Cerebellar cortex (tissue), 1 donor: ENCODE results near the gene ARHGDIG.
"Not testable (repeated sequence)": the region's sequence is repeated elsewhere in the genome, so short reads cannot be mapped to it uniquely, and the experiment has no call there.

ENCODE experiments used
- DNase-seq: peaks from one replicate; pipeline ENCODE4 v3.0.0-alpha.2; 2015; ENCODE audit warnings: low spot score

ARHGDIG gene

DNA sequence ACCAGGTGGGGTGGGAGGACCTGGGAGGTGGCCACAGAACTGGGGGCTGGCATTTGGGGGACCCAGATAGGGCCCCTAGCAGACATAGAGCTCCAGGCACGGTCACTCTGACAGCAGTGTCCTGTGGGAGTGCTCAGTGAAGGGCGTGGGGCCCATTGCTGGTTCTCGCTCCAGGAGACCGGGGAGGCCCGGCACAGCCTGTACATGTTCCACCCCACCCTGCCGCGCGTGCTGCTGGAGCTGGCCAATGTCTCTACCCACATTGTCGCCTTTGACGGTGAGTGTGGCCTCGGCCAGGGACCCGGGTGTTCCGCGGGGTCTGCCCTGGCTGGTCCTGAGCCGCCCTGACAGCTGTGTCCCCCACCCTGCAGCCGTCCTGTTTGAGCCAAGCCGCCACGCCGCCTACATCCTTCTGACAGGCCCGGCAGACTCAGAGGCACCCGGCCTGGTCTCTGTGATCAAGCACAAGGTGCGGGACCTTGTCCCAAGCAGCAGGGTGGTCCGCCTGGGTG lies 15.9 kb upstream of the ARHGDIG start:
- DNase-seq: no peak

DNA sequence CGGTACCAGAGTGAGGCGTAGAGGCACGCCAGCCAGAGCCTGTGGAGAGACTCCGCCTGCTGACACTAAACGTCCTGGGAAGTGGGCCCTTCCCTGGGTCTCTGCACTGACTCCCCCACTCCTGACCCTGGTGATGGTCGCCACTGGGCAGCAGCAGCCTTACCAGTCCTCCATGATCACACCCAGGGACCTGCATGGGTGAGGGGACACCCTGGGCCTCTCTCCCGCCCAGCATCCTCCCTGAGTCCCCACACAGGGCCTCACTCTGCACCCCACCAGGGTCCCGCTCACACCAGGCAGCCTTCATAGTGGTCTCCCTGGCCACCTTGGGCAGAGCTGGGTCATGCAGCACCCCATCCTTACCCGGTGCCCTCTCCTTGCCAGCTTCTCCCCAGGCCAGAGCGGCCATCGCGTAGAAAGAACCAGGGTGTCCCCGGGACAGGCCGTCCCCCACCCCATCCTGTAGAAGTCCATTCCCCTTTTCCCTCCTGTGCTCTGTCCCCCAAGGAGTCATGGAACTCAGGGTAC lies 15.3 kb upstream of the ARHGDIG start:
- no peak for DNase-seq

DNA sequence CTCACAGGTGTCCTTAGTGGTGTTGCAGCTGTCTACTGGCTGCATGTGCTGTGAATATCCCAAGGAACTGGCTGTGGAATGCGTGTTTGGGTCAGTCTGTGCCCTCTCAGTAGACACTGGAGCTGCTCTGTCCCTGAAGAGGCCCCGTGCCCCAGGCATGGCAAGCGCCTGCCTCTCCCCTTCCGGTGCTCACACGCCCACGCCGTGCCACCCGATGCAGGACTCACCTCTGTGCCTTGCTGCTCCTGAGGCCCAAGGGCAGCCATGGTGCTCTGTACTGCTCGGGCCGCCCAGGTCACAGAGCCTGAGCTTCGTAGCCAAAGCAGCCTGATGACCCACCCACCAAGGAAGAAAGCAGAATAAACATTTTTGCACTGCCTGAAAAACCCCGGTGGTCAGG lies 14.7 kb upstream of the ARHGDIG start:
- no peak for DNase-seq

DNA sequence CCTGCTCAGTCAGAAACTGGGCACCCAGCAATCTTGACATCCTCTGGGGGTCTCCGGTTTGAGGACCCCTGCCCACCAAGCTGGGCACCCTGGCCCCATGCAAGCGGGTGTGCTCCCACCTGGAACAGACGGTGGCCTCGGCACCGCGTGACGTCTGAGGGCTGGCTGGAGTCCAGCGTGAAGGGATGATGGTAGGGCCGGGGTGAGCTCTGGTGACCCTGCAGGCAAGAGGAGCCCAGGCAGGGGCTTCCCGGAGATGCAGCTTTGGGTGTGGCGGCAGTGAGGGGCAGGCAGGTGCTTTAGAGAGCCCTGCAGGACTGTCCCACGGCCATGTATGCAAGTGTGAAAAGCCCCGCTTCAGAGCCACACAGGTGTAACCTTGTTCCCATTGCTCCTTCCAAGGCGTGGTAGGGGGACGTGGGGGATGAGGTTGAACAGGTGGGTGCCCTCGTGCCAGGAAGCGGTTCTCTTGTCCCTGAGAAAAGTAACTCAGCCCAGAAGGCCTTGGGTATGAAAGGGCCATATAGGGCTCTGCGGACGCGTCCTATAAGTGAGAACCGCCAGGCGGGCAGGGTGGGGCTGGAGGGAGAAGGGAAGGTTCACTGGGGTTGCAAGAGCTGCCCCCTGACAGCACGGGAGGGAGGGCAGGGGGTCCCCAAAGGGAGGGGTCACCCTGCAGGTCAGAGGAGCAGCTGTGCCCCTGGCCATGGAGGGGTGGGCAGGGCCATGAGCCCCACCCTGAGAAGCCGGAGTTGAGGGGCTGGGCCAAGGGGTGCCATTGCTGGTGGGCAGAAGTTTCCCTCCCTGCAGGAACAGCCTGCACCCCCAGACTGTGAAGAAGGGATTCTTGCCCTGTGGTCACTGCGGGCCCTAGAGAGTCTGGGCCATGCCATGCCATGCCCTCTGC lies 13.9 kb upstream of the ARHGDIG start:
- DNase-seq: no peak

- not testable (repeated sequence) for DNase-seq
Observed at GRCh38 chr16:267562-267961, 12.8 kb upstream of the ARHGDIG start.

DNA sequence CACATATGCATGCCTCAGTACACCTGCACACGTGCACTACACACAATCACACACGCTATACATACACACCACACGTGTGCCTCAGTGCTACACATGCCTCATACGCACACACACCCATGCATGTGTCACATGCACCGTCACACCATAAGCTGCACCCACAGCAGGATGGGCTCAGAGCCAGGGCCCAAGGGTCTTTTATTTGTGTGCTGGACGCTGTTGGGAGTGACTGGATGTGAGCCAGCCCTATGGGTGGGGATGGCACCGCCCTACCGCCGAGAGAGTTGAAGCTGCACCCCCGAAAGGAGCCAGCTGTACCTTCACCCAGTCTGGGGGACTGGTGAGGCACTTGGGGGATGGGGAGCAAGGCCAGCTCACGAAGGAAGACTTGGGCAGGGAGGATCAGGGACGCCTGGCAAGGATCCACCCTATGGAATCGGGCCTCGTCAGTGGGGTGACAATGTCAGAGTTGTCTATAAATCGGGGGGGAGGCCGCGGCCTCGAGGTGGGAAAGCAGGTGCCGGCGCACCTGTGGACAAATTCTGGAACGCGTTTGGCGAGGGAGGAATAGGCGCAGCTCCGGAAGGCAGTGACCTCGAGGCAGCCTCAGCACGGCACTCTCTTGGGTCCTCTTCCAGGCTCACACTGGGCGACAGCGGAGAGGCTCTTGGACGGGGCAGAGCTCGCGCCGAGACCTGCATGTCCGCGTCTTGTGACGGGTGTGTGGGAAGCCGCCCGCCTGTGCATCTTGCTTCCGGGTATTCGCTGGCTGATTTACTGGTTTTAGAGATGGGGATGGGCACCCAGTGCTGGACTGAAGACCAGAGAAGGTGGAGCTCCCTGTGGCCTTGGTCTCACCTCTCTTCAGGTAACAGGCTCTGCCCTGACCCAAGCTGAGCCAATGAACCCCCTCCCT lies 12.0 kb upstream of the ARHGDIG start:
- no peak for DNase-seq

- no peak for DNase-seq
Observed at GRCh38 chr16:269061-269796, 11.2 kb upstream of the ARHGDIG start.

DNA sequence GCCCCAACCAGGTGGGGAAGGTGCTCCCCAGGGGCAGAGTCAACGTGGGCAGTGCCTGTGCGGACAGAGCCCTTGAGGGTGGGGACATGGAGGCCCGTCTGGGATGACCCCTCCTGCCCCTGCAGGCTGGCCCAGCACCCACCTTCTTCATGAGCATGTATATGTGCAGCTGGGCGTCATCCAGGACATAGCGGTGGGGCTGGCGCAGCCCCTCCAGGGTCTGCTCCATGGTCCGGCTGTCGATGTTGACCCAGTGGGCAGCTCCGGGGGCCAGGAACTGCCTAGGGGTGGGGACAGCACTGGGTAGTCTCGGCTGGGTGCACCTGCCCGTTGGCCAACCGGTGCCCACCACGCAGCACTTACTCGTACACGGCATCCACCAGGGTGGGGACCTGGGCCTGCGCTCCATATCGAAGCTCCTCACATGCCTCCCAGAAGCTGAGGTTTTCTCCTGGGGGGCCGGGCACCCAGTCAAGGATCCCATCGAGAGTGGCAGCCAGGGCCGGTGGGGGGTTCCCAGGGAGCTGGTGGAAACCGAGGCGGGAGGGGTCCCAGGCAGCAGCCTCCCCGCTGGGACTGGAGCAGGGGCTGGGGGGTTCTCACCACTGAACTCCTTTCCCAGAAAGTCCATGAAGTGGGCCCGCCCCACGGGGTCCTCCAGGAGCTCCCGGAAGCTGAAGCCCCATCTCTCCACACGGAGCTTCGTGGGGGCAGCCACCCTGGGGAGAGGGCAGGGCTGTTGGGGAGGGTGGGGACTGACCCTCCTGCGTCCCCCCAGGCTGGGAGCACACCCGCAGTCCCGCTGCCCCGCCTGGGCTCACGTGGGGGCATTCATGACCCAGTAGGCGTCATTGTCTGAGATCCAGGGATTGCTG lies 9.8 kb upstream of the ARHGDIG start:
- no peak for DNase-seq

GRCh38 chr16:272633-273546 lies 7.5 kb upstream of the ARHGDIG start:
- DNase-seq: no peak

DNA sequence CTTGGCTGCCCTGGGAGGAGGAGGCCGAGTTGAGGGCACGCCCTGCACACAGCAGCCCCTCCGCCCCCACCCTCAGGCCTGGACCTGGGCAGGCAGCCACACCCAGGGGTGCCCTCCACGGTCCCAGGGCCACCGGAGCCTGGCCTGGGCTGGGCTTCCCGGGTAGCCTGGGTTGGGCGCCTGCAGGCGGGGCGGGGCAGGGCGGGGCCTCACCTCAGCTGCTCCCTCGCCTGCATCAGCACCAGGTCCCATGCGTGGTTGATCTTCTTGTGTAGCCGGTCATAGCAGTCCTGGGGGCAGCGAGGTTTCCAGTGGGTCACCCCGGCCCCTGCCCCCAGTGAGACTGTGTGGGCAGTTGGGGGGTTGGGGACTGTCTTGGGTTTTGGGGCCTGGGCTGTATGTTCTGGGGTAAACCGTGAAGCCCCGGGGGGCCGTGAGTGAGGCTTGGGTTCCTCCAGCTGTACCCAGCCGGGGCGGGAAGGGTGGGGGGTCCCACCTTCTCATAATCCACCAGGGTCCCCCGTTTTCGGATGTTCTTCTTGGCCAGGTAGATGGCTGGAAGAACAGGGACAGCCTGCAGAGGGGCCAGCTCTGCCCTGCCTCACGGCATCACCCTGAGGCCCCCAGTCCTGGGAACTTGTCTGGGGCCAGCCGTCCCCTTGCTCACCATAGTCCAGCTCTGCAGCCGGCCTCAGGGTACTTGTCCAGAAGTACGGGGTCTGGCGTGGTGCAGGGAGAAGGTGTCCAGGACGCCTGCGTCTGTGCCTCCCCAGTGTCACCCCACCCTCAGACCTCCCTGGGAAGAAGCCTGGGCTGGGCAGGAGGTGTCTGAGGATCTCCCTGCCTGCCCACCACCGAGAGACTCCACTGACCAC lies 6.6 kb upstream of the ARHGDIG start:
- no peak for DNase-seq

DNA sequence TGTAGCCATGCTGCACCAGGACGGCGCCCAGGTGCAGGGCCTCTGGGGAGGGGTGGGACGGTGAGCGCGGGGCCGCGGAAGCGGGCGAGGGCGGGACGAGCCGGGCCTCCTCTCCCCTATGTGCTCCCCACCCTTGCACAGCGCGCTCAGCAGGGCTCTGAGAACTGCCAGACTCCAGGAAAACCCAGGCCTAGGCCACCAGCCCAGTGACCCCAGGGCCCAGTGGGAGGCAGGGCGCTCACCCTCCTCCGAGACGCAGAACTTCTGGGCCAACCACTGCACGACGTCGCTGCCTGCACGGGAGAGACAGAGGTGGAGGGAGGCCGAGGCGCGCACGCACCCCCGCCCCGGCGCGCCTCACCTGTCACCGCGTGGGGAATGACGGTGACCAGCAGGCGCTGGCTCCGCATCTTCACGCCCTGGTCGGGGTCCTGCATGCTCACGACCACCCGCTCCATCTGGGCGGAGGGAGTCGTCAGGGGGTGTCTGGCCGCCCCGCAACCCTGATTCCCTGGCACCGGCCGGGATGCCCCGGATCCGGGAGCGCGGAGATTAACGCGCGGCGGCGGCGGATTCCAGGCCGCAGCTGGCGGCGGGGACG lies 5.2 kb upstream of the ARHGDIG start:
- DNase-seq: no peak

DNA sequence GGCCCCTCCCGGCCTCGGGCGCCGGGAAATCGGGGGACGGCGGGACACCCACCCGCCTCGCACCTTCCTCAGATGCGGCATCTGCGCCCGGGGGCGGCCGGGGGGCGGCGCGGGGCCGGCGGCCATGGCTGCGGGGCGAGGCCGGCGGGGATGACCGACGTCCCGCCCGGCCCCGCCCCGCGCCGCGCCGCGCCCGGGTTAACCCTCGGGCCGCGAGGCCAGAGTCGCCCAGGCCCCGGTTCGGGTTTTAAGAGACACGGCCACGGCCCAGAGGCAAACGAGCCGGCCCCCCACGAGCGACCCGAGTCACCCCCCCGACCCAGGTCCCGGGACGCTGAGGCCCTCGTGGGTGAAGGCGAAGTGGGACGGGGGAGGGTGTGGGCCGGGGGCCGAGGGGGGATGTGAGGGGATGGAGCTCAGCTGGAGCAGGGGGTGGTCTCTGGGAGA lies 4.6 kb upstream of the ARHGDIG start, which contains the start of gene RGS11:
Gene RGS11 (minus strand): TSS at position 159 of the 447 bp plus-strand sequence. CDS start 33 bp downstream, at position 126.
- no peak for DNase-seq

GRCh38 chr16:276426-277077 lies 3.8 kb upstream of the ARHGDIG start:
- DNase-seq: no peak

DNA sequence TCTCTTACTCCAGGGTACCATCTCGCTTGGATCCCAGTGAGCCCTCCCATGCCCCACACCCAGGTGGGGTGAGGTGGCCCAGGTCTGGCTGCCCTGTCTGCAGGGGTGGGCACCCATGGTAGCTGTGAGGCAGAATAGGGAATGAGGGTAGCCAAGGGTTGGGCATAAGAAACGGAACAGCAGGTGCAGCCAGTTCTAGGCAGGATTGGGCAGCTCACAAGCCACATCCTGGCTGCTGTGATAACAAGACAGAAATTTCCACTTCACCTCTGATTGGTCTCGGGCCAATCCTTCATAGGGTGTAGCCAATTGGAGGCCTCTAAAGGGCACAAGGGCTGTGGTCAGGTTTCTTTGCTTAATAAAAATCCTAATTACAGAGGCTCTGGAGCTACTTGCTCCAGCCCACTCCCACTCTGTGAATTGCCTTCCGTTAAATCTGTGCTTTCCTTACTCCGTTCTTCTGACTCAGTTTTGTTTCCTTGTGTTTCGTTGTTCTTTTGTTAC lies 1.5 kb upstream of the ARHGDIG start:
- DNase-seq: peak; percentile 89

GRCh38 chr16:279531-279930 lies 860 bp upstream of the ARHGDIG start:
- DNase-seq: no peak

DNA sequence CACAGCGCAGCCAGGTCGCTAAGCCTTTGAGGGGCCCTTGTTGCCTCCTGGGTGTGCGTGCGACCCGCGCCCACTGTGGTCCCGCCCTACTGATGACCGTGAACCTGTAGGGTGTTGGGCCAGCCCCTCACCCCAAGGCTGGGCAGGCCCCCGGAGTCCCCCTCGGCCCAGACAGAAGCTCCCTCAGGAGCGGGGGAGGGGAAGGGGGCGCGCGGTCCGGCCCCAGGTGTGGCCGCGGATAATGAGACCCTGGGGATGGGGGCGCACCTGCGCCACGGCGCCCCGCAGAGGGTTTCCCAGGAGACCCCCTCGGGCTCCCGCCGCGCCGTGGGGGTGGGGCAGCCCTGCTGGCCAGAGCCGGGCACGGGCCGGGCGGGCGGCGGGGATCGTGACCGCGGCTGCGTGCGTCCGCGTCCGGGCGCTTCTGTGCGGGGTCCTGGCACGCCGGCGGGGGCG lies 358 bp upstream of the ARHGDIG start:
- DNase-seq: no peak

- no peak for DNase-seq
Observed at GRCh38 chr16:280991-281659, 734 bp downstream of the ARHGDIG start.
